Stimulated activated naive CD8-positive, alpha-beta T cell treated with anti-CD3 and anti-CD28 coated beads, Interleukin-15, Interleukin-2, amounts not matched to agents 100 U/mL and 50 U/mL, for 24 hours (primary cell): ENCODE measurements around the gene PLCB4.

Experiments used
- ATAC-seq: fragments of 150-1000 bp; cut with Tn5 transposase; one replicate; pipeline ENCODE4 v1.10.0; 2021
- DNase-seq: peaks from one replicate; pipeline ENCODE4 v3.0.0; 2021

Gene PLCB4

DNA sequence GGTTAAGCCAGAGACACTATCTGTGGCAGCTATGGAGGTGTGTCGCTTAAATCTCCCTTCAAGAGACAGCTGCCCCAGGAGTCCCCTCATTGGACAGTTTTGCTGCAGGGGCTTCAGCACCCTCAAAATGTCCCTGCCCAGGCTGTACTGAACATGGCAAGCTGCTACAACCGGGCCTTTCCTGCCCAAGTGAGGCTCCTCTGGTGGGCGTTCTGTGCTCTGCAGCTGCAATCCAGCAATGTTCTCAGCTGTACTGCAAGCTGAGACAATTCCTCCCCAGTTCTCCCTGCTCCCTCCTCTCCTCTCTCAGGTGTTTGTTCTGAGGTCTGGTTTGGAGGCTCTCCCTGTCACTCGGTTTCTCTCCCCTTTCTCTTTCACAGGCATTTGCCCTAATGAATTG lies 254.7 kb downstream of the PLCB4 start:
- ATAC-seq (no peak), DNase-seq (no peak)

DNA sequence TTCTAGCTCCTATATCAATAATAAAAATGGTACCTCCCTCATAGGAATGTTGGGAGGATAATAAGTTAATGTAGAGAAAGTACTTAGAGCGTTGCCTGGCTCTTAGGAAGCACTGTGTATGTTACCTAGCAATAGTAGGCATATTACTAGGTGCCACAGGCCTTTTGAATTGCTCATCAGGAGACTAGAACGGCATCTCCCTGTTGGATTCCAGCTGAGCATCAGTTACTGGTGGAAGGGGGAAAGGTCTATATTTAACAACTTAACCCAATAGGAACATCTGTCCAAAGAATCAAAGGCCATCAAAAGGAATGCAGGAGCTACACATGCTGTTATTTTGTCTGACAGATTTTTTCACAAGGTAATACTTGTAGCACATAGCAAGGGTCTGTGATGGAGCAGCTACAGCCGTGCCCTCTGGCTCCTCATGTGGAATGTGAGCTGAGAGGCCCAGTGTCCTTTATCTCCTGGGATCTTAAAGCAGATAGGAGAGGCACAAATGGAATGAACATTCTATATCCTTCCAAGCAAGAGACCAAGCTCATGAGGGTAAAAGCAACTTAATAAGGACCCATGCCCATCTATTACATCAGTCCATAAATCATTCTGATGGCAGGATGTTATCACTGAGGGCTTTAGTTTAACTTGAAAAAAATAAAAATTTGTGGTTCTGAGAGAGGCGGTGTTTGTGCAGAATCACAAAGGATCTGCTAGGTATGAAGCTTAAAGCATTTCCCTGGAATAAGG lies 260.6 kb downstream of the PLCB4 start:
- ATAC-seq (no peak), DNase-seq (no peak)

DNA sequence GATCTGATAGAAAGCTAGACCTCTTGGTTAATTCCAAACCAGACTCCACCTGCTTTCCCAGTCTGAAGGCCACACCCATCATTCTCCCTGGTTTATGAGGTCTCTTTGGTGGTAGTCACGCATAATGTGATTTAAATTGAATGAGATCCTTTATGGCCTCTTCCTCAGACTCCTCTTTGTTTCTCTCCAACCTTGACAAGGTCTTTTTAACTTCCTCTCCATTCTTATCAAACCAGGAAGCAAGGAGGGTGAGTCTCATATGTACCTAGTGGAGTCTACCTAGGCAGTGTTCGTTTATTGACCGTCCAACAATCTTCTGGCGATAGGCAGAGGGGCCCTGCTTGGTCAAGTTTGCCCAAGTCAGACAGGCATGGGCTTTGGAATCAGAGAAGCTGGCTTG lies 261.3 kb downstream of the PLCB4 start:
- DNase-seq = no peak
- ATAC-seq = no peak

DNA sequence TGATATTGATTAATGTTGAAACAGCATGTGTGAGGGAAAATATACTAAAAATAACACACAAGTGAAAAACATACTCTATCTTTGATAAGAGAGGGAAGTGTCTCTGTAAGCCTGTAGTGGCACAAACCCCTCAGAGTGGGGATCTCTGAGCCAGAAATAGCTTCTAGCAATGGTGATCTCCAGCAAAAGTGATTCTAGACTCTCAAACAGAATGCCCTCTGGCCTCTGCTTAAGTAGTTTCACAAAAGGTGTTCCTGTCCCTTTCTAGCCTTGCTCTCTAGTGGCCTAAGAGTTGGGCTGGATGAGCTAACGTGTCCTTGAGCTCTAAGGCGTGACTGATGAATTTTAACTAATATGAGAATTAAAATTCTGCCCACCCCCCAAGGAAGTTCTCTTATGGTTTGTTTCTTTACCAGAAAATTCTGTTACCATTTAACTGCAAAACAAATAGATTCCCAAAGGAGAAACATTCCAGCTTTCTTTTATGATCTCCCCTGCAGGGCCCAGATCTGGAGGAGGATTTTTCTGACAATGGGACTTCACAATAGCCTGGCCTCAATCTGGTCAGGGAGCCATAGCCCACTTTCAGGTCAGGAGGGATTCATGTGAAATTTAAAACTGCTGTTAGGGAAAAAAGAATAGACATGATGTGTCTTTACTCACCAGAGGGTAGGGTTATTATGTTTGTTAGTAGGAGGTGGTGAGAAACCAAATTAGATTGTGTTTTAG lies 263.0 kb downstream of the PLCB4 start:
- DNase-seq (no peak), ATAC-seq (no peak)

DNA sequence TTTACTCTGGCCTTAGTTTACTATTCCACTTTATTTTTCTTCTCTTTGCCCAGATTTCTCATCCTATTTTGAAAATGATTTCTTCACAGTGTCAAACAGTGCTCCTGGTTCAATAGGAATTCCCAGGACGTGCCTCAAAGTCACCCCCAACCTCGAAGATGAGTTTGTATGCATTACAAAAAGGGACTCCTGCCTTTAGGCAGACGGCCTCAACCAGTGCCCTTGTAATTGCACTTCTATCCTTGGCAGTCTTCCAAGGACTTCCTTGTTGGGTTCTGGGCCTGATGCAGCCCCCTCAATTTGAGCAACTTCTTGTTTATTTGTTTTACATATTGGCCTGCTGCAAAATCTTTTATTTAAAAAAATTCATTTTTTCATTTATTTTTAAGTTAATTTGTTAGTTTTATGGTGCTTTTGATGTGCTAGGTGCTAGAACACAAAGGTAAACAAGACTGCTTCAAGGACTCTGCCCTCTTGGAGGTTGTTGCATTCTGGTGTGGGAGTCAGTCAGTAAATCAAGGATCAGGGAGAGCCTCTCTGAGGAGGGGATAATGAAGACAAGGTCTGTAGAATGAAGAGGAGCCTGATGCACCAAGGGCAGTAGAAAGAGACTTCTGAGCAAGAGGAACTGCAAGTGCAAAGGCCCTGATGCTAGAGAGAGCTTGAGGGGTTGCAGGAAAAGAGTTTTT lies 264.0 kb downstream of the PLCB4 start:
- ATAC-seq = no peak
- DNase-seq = no peak

DNA sequence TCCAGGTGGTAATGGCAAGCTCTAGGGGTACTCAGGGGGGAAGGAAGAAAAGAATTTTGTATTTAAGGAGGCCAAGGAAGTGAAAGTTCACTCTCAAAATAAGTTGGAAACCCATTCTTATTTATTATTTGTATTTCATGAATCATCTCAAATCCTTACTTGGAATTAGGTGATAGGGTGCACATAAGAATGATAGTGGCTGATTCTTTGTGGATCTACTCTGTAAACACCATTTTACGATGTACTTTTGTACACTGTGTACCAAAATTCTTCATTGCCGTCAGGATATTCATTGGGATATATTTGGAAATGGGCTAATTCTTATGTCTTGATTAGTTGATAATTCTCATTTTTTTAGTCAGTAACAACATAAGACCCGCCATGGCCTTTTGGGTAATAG lies 266.0 kb downstream of the PLCB4 start:
- DNase-seq = no peak
- no peak for ATAC-seq

DNA sequence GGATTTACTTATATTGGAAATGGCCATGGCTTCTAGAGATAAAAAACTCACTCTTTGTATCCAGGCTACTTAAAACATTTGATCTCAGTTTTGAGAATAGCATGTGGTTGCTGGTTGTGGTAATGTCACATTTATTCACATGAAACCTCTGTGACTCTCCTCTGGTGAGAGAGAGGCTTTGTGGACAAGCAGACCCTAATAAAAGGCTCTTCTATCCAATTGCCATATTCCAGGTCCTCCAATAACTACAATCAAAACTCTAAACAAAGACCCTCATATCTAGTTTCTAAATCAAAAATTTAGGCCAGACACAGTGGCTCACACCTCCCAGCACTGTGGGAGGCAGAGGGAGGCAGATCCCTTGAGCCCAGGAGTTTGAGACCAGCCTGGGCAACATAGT lies 269.2 kb downstream of the PLCB4 start:
- DNase-seq (no peak), ATAC-seq (no peak)

DNA sequence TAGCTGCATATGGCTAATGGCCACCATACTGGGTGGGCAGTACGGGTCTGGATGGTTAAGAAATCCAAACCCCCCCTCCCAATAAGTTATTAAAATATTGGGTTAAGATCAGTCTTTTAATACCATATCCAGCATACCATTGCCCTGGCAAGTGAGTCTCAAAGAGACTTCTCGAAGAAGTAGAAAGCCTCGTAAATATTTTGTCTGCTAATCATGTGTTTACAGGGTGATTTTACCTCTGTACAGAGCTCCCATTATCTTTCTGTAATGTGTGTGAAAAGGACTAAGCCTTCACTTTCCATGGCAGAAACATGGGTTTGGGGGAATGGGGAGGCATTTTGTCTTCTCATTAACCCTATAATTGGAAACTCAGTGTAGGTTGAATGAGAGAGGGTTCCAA lies 270.8 kb downstream of the PLCB4 start:
- no peak for ATAC-seq
- DNase-seq = no peak

DNA sequence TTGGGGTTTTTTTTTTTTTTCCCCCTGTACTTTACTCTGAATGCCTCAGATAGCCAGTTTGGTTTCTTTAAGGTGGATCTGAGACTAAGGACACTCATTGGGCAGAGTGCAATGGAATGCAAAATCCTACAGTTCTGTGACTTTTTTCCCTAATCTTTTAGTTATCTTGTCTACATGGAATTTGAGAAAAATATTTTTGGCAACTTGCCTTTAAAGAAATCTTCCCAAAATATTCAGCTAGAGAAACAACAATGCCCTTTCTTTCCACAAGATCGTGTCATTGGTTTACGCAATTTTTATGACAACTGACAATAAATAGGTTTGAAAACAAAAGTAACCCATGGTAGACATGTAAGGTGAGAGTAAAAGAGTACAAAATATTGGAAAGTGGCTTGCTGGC lies 273.8 kb downstream of the PLCB4 start:
- no peak for ATAC-seq

DNA sequence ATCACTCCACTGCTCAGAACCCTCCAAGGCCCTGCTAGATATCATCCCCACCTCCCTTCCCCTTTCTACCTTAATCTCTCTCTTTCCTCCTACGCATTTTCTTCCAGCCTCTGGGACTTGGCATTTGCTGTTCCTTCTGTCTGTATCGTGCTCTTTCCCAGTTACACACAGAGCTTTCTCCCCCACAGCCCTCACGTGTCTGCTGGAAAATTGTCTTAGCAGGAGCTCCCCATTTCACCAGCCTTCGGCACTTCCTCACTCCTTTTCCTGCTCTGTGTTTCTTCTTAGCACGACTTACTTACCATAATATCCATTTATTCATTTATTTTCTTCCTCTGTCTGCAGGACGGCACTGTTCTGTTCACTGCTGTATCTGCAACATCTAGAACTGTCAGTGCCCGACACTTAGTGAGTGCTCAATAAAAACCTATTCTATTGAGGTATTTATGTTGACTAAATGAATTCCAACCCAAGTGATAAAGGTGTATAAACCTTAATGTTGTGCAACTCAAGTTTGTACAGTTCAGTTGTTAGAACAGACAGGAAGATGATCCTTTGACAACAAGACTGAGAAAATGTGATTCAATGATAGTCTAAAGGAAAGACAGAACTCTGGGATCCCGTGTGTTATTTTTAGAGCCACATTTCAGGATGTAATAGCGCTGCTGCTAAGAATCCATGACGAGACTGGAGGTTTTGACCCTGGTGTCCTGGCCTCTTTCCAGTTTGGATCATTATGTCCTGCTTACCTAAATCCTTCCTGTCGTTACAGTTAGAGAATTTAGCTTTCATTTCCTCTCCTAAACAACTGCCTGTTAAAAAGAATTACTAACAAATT lies 275.4 kb downstream of the PLCB4 start:
- no peak for DNase-seq
- ATAC-seq = no peak

More for the DNA sequence above, 273.8 kb downstream of the PLCB4 start:
- DNase-seq = no peak

DNA sequence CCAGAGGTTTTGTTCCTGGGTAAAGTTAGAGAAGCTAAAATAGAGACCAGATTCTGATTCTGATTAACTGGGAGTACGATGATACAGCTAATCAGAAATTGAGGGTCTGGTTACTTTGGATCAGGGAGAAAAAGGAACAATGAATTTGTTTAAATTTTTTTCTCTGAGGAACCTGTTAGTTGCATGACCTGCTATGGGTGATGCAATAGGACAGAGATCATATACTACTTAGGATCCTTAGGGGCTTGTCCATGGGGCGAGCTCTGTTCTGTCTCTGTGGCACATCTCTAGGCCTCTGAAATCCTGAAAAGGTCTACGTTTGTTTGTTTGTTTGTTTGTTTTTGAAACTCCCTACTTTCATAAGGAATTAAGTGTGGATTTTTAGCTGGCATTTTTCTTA lies 279.4 kb downstream of the PLCB4 start:
- no peak for ATAC-seq
- no peak for DNase-seq

DNA sequence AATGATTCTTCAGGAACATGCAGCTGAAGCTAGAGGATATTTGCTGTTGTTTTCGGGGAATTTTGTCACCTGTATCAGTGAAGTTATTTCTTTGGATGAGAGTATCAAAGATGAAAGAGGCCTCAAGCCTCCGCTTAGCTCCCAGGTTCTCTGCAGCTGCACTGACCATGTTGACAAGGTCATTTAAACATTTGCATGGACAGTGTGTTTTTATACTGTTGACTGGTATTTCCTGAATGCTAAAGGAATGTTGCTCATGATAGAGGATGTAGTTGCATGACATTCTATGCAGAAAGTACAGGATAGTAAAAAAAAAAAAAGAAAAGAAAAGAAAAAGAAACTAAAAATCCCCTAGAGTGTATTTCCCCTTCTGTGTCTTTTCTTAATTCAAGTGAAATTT lies 279.9 kb downstream of the PLCB4 start:
- no peak for ATAC-seq
- no peak for DNase-seq

DNA sequence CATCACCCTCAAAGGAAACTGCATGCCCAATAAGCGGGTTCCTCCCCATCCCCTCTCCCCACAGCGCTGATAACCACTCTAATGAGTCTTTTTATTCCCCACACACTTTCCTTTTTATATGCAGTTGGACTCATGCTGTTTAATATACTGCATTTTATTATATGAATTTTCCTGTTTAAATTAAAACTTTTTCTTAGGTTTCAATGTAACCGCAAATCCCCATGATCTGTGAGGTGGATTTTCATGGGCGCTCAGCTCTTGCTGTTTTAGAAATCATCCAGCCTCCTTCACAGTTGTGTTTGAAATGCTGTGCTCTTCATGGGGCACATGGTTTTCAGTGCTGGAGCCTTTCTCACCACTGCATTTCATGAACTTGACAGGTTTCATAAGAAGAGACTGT lies 280.4 kb downstream of the PLCB4 start:
- ATAC-seq = no peak
- no peak for DNase-seq

DNA sequence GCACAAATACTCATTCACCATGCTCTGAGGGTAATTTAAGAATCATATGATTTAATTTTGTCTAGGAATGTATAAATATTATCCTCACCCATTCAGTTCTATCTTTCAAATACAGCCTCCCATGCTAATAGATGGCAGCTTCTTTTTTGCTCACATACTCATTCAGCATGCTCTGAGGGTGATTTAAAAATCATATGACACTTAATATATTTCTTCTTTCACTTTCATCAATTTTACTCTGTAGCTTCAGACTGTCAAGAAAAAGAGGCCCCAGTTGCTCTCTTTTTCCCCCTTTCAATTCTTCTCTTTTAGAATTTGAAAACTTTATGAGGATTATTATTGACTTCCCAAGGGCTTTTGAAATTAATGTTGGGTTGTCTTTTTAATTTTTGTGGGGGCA lies 283.9 kb downstream of the PLCB4 start:
- DNase-seq = no peak
- ATAC-seq = no peak

DNA sequence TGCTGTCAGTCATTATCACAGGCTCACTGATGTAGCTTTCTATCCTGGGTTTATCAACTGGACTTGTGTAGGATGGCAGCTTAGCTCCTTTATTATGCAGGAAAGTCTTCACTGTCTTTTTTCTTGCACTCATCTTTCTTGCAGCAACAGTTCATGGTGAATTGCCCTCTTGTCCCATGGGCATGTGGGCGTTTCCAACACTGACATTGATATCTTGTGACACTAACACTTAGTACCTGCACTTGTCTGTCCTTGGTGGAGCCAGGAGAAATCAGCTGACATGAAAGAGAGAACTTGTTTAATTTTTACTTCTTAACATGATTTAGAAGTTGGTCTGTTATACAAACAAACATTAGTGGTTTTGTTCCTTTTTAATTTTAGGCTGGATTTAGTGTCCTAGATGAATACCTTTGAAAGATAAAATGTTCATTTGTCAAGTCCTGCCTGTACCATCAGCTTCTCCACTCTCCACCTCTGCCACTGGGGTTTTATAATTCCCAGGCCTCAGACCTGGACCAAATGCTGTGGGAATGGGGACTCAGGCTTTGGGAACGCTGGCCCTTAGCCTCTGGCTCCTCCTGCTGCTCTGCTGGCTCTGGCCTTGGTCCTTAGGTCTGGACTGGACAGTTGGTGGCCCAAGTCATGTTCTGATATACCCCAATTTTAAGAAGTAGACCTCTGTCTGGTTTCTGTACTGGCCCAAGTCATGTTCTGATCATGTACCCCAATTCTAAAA lies 284.5 kb downstream of the PLCB4 start:
- ATAC-seq = no peak
- DNase-seq = no peak

DNA sequence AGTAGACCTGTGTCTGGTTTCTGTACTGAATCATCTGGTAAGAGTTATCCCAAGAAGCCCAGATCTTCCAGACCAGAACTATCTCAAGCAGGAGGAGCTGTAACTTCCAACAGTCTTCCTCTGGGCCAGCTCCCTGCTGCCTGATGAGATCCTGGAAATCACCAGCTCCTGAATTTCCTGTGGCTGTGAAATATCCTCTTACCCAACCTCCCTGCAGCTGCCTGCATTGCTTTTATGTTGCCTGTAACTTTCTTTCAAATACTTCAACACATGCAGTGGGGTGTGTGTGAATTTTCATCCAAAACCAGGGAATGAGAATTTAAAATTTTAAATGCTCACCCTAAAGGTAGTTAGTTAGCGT lies 285.0 kb downstream of the PLCB4 start:
- no peak for DNase-seq
- ATAC-seq = no peak

DNA sequence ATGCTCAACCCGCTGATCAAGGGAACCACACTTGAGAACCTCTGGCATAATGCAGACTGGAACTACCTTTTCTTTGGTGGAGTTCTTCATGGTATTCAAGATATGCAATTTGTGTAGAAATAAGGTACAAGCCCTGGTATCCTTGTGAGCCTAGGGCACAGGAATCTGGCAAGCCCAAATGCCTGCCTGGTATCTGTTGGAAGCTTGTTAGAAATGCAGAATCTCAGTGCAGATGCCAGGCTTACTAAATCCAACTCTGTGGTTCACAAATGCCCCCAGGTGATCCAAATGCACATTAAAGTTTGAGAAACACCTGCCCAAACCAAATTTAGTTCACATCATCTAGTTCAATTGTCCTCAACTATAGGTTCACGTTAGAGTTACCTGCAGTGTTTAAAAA lies 285.7 kb downstream of the PLCB4 start:
- ATAC-seq = no peak
- no peak for DNase-seq

DNA sequence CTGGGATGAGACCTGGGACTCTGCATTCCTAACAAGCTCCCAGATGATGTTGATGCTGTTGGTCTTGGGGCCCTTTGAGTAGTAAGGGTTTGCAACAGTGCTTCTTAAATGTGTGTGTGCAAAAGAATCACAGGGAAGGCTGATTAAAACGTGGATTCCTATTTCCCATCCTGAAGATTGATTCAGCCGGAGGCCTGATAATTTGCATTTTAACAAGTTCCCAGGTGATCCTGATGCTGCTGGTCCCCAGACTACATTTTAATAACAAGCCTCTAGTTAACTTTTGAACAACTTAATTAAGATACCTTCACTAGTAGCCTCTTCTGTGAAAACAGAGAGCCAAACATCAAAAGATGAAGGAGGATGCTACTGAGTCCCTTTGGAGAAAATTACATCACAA lies 289.1 kb downstream of the PLCB4 start:
- DNase-seq = no peak
- no peak for ATAC-seq

DNA sequence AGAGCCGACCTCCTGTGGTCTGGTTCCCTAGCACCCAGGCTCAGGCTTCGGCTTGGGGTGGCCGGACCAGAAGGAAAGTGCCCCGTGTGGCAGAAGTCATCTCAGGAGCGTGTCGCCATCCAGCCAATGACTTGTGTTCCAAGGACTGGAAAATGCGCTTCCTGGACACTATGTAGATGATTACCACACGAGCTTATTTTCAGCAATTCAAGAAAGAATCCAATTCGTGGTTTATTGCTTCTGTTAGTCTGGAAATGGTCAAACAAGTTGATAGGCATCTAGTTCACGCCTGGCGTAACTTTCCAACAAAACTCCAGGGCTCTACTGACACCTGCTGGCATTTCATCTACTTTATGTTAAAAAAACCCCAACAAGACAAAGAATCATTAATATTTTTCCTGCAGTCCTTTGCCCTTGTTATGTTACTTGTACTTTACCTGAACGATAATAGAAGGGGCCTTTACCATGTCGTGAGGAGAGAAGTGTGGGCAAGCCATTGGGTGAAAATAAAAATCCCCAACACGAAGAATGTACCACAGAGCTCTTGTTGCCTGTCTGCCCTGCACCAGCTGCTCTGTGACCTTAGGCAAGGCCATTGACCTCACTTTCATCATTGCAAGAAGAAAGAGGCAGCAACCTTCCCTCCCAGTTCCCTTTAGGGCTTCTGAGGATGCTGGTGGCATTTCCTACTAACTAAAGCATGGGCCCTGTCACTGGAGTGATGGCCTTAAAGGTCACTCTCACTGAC lies 290.8 kb downstream of the PLCB4 start:
- no peak for DNase-seq
- no peak for ATAC-seq

DNA sequence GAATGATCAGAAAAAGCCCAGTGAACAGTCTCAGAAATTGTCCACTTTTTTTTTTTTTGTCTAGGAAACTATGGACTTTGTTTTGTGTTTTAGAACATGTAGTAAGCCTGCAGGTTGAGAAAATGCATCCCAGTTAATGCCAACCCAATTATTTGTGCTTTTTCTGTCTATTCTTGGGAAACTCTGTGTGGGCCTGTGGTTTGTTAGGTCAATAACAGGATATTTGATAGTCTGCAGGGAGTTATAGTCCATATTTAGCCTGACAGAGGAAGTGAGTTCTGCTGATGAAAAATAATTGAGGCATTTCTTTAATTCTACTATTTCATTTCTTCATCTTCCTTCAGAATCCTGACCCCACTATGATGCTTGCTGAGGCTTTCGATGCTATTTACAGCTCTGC lies 291.5 kb downstream of the PLCB4 start:
- ATAC-seq (no peak), DNase-seq (no peak)

DNA sequence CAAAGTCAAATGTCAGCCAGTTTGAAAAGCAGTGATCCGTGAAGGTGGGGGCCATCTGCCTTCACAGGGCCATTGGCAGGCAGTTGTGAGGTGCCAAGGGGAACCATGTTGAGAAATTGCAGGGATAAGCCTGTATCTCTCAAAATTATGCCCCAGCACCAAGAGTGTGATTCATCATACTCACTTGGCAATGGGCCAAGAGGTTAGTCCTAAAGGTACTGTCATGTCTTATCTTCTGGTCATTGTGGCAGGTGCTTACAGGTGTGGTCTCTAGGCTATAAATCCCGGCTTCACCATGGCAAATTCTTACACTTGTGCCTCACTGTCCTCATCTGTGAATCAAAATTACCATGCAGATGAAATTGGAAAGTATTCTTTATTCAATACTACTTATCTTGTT lies 294.8 kb downstream of the PLCB4 start:
- DNase-seq (no peak), ATAC-seq (no peak)
